ENCODE measurements around the gene GPR146.

GPR146 gene

GRCh38 chr7:1011297-1012003 is 32.9 kb upstream of the GPR146 start:
- DNase-seq (ENCODE audit: low read depth, low spot score), result no peak

GRCh38 chr7:1012004-1012715 is 32.2 kb upstream of the GPR146 start:
- no peak for DNase-seq (ENCODE audit: low read depth, low spot score)

GRCh38 chr7:1012716-1013095 is 31.6 kb upstream of the GPR146 start:
- no peak for DNase-seq (ENCODE audit: low read depth, low spot score)

GRCh38 chr7:1013581-1013980 is 30.8 kb upstream of the GPR146 start:
- DNase-seq (ENCODE audit: low read depth, low spot score), result no peak

- no peak for DNase-seq (ENCODE audit: low read depth, low spot score)
These were observed 29.7 kb upstream of the GPR146 start for GRCh38 chr7:1014681-1015080.

GRCh38 chr7:1015196-1016121 is 28.9 kb upstream of the GPR146 start:
- DNase-seq (ENCODE audit: low read depth, low spot score), result no peak

GRCh38 chr7:1016577-1017531 is 27.5 kb upstream of the GPR146 start:
- no peak for DNase-seq (ENCODE audit: low read depth, low spot score)

- no peak for DNase-seq (ENCODE audit: low read depth, low spot score)
These were observed 26.6 kb upstream of the GPR146 start for GRCh38 chr7:1017586-1018333.

GRCh38 chr7:1018334-1018695 is 26.0 kb upstream of the GPR146 start:
- no peak for DNase-seq (ENCODE audit: low read depth, low spot score)

- no peak for DNase-seq (ENCODE audit: low read depth, low spot score)
These were observed 25.0 kb upstream of the GPR146 start for GRCh38 chr7:1019255-1019785.

GRCh38 chr7:1019789-1020610 is 24.3 kb upstream of the GPR146 start:
- DNase-seq (ENCODE audit: low read depth, low spot score), result no peak

- DNase-seq (ENCODE audit: low read depth, low spot score), result no peak
These were observed 23.5 kb upstream of the GPR146 start for GRCh38 chr7:1020849-1021251.

GRCh38 chr7:1021366-1021765 is 23.0 kb upstream of the GPR146 start:
- no peak for DNase-seq (ENCODE audit: low read depth, low spot score)

GRCh38 chr7:1021931-1022330 is 22.4 kb upstream of the GPR146 start:
- DNase-seq (ENCODE audit: low read depth, low spot score), result no peak

- no peak for DNase-seq (ENCODE audit: low read depth, low spot score)
These were observed 22.0 kb upstream of the GPR146 start for GRCh38 chr7:1022356-1022755.

- no peak for DNase-seq (ENCODE audit: low read depth, low spot score)
These were observed 21.4 kb upstream of the GPR146 start for GRCh38 chr7:1022801-1023465.

- no peak for DNase-seq (ENCODE audit: low read depth, low spot score)
These were observed 20.0 kb upstream of the GPR146 start for GRCh38 chr7:1024331-1024841.

GRCh38 chr7:1024876-1025742 is 19.2 kb upstream of the GPR146 start:
- DNase-seq (ENCODE audit: low read depth, low spot score), result no peak
